ENCODE data around the gene BUD13.
"Not testable (repeated sequence)": the region's sequence is repeated elsewhere in the genome, so short reads cannot be mapped to it uniquely, and the experiment has no call there.

The BUD13 gene

GRCh38 chr11:116807601-116808261 lies 34.9 kb upstream of the BUD13 start:
- Histone ChIP-seq H3K9me3 (no peaks in the 10 kb centered on the region), H3K4me1 (ENCODE audit: control insufficient read depth in 1 of 2, insufficient read depth in 1 of 2, low read depth in 1 of 2, low read length in 1 of 2) (no peaks in the 10 kb centered on the region), H3K27me3 (no peaks in the 10 kb centered on the region), H3K4me3 (ENCODE audit: low read depth in 1 of 2, low read length in 1 of 2) (no peak overlapping the region), H3K36me3 (no peaks in the 10 kb centered on the region), H3K27ac (no peak overlapping the region)
- no peak for TF ChIP-seq CTCF (IDR thresholded peaks at IDR 0.05)

GRCh38 chr11:116804001-116804400 lies 31.2 kb upstream of the BUD13 start:
- H3K27ac ChIP-seq, result no peak overlapping the region
- no peaks in the 10 kb centered on the region for H3K36me3 ChIP-seq
- H3K4me1 ChIP-seq (ENCODE audit: control insufficient read depth in 1 of 2, insufficient read depth in 1 of 2, low read depth in 1 of 2, low read length in 1 of 2), result no peaks in the 10 kb centered on the region
- no peaks in the 10 kb centered on the region for H3K9me3 ChIP-seq
- no peaks in the 10 kb centered on the region for H3K27me3 ChIP-seq
- TF ChIP-seq CTCF (IDR thresholded peaks at IDR 0.05), result no peak
- no peak overlapping the region for H3K4me3 ChIP-seq (ENCODE audit: low read depth in 1 of 2, low read length in 1 of 2)

GRCh38 chr11:116801662-116802061 lies 28.9 kb upstream of the BUD13 start:
- not testable (repeated sequence) for H3K27ac ChIP-seq; H3K27me3 ChIP-seq; H3K36me3 ChIP-seq; H3K9me3 ChIP-seq; H3K4me3 ChIP-seq (ENCODE audit: low read depth in 1 of 2, low read length in 1 of 2); H3K4me1 ChIP-seq (ENCODE audit: control insufficient read depth in 1 of 2, insufficient read depth in 1 of 2, low read depth in 1 of 2, low read length in 1 of 2)

- H3K9me3 ChIP-seq, result no peaks in the 10 kb centered on the region
Measured at GRCh38 chr11:116800610-116801009, 27.8 kb upstream of the BUD13 start.

GRCh38 chr11:116798368-116798767 lies 25.6 kb upstream of the BUD13 start:
- no peak for TF ChIP-seq CTCF (IDR thresholded peaks at IDR 0.05)
- no peaks in the 10 kb centered on the region for H3K9me3 ChIP-seq
- no peak overlapping the region for H3K4me3 ChIP-seq (ENCODE audit: low read depth in 1 of 2, low read length in 1 of 2)
- no peaks in the 10 kb centered on the region for H3K36me3 ChIP-seq
- H3K27ac ChIP-seq, result no peak overlapping the region
- H3K27me3 ChIP-seq, result no peaks in the 10 kb centered on the region
- no peaks in the 10 kb centered on the region for H3K4me1 ChIP-seq (ENCODE audit: control insufficient read depth in 1 of 2, insufficient read depth in 1 of 2, low read depth in 1 of 2, low read length in 1 of 2)

More at GRCh38 chr11:116800610-116801009, 27.8 kb upstream of the BUD13 start:
- H3K27ac ChIP-seq, result no peak overlapping the region
- no peak overlapping the region for H3K4me3 ChIP-seq (ENCODE audit: low read depth in 1 of 2, low read length in 1 of 2)
- no peaks in the 10 kb centered on the region for H3K36me3 ChIP-seq
- H3K4me1 ChIP-seq (ENCODE audit: control insufficient read depth in 1 of 2, insufficient read depth in 1 of 2, low read depth in 1 of 2, low read length in 1 of 2), result no peaks in the 10 kb centered on the region
- H3K27me3 ChIP-seq, result no peaks in the 10 kb centered on the region
- TF ChIP-seq CTCF (IDR thresholded peaks at IDR 0.05), result no peak

GRCh38 chr11:116797816-116798215 lies 25.0 kb upstream of the BUD13 start:
- Histone ChIP-seq H3K4me3 (ENCODE audit: low read depth in 1 of 2, low read length in 1 of 2) (no peak overlapping the region), H3K36me3 (no peaks in the 10 kb centered on the region), H3K9me3 (no peaks in the 10 kb centered on the region), H3K27me3 (no peaks in the 10 kb centered on the region), H3K27ac (no peak overlapping the region), H3K4me1 (ENCODE audit: control insufficient read depth in 1 of 2, insufficient read depth in 1 of 2, low read depth in 1 of 2, low read length in 1 of 2) (no peaks in the 10 kb centered on the region)
- TF ChIP-seq CTCF (IDR thresholded peaks at IDR 0.05), result no peak

Measured in neutrophil (primary cell).